Stimulated activated naive CD8-positive, alpha-beta T cell treated with anti-CD3 and anti-CD28 coated beads, Interleukin-15, amount 100 ng/mL, for 72 hours (primary cell): ENCODE measurements around the gene PRDX2.

Experiments used
- ATAC-seq: fragments of 150-1000 bp; cut with Tn5 transposase; 2 replicates; pipeline ENCODE4 v1.10.0; 2021; ENCODE audit warnings: mild to moderate bottlenecking, moderate library complexity
- DNase-seq, 2 donors: peaks; one replicate each; pipeline ENCODE4 v3.0.0; 2021 to 2022
- H3K27ac Mint-ChIP-seq, 2 donors: one replicate each; pipeline ENCODE4 v1.8.0; 2022; ENCODE audit warnings: mild to moderate bottlenecking in 2 of 2, mixed read lengths in 2 of 2, moderate library complexity in 2 of 2
- H3K27me3 Mint-ChIP-seq: one replicate; pipeline ENCODE4 v1.8.0; 2022; ENCODE audit warnings: mixed read lengths
- H3K4me1 Mint-ChIP-seq: one replicate; pipeline ENCODE4 v1.8.0; 2022; ENCODE audit warnings: mild to moderate bottlenecking, mixed read lengths
- H3K4me3 Mint-ChIP-seq, 2 donors: one replicate each; pipeline ENCODE4 v1.8.0; 2022; ENCODE audit warnings: mild to moderate bottlenecking in 2 of 2, mixed read lengths in 2 of 2, moderate library complexity in 1 of 2
- H3K9me3 Mint-ChIP-seq, 2 donors: one replicate each; pipeline ENCODE4 v1.8.0; 2022; ENCODE audit warnings: mixed read lengths in 2 of 2

The PRDX2 gene

DNA sequence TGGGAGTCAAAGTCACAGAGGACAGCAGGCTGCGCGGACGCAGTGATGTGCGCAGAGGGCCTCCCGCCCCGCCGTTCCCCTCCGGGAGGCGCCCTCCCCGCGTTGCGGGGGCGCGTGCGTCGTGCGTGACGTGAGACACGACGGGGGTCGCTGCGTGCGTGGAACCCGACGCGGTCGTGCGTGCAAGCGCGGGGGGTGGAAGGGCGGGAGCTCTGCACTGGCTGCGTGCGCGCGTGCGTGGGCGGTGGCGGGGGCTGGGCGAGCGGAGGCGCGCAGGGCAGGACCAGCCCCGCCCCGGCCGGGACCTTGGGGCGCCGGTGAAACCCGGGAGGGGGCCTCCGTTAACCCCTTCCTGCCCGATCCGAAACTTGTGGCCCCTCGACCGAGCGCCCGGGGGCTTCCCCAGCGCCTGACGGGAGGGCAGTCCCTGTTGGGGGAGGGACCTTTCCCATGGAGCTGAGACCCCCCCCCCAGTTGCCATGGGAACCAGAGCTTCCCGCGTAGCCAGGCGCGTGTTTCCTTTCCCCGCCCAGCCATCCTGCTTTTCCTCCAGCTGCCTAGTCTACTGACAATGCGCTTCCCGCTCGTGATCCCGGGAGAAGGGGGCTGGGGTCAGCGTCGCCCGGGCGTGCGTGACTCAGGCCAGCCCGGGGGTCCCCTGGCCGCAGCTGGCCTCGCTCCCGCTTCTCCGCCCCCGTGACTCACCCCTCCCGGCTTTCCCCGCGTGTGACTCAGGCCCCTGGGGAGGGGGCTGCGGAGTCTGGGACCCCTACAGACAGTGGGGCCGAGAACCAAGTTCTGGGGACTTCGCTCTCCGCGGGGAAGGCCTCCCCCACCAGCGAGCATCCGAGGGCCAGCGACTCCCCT, 18.9 kb downstream of the PRDX2 start:
- Mint-ChIP-seq H3K9me3 (no peaks in the 10 kb centered on the region), H3K4me1 (peaks cover 35% of the 10 kb centered on the region), H3K27ac (peak overlapping the region; percentile 90 to 95), H3K27me3 (no peaks in the 10 kb centered on the region), H3K4me3 (peak overlapping the region; percentile 88 to 89)
- peak; percentile 95 to 97 for DNase-seq
- ATAC-seq, result peak; percentile 70

DNA sequence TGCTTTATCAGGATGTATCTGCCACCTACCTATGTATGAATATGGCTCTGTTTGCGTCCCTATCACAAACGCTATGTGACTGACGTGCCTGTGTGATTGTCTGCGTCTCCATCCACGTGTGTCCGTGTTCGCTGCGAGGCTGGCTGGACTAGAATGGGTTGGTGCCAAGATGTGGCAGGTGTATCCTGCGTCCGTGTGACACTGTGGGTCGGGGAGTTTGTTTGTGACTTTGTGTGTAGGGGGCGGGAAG, 19.5 kb downstream of the PRDX2 start:
- Mint-ChIP-seq H3K9me3 (no peaks in the 10 kb centered on the region), H3K4me1 (peaks cover 41% of the 10 kb centered on the region), H3K4me3 (peak overlapping the region; percentile 88 to 89), H3K27ac (peak overlapping the region; percentile 89 to 95), H3K27me3 (no peaks in the 10 kb centered on the region)
- ATAC-seq (no peak), DNase-seq (no peak)

DNA sequence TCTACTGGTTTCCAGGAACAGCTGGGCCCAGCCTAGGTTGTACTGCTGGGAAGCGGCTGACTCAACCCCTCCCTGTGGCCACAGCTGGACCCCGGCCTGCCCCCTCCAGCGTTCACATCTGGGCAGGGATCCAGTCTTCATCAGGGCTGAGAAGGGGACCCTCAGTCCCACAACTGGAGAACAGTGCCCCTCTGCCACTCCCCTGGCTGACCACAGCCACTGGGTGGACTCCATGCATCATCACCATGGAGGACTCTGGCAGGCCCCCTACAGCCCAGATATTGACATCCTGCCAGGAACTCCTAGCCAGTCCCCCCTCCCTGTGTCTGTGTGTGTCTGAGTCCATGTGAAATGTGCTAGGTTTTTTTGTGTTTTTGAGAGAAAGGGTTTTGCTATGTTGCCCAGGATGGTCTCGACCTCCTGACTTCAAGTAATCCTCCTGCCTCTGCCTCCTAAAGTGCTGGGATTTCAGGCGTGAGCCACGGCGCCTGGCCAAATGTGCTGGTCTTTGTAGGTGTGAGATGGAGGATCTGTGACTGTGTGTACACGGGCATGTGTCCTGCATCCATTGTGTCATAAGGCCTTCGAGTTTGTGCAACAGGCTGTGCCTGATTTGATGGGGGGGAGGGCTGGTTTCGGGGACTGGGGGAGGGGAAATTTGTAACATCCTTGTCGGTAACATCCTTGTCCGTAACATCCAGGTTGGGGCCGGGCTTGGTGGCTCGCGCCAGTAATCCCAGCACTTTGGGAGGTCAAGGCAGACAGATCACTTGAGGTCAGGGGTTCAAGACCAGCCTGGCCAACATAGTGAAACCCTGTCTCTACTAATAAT, 22.2 kb downstream of the PRDX2 start:
- ATAC-seq (no peak), DNase-seq (no peak)
- peak overlapping the region; percentile 89 to 94 for H3K4me3 Mint-ChIP-seq
- H3K4me1 Mint-ChIP-seq, result peaks cover 48% of the 10 kb centered on the region
- H3K27me3 Mint-ChIP-seq, result no peaks in the 10 kb centered on the region
- no peaks in the 10 kb centered on the region for H3K9me3 Mint-ChIP-seq
- H3K27ac Mint-ChIP-seq, result peak overlapping the region; percentile 6 to 23

- no peak for ATAC-seq
- Mint-ChIP-seq H3K27ac (peak overlapping the region in 1 of 2 donors; percentile 94), H3K27me3 (no peaks in the 10 kb centered on the region), H3K4me1 (peaks cover 52% of the 10 kb centered on the region), H3K4me3 (peak overlapping the region; percentile 89 to 94), H3K9me3 (no peaks in the 10 kb centered on the region)
- no peak for DNase-seq
These were observed 22.8 kb downstream of the PRDX2 start for GRCh38 chr19:12778905-12779161.

GRCh38 chr19:12778017-12778904, 23.3 kb downstream of the PRDX2 start:
- DNase-seq, result peak; percentile 59 to 69
- Mint-ChIP-seq H3K4me1 (peaks cover 58% of the 10 kb centered on the region), H3K9me3 (no peaks in the 10 kb centered on the region), H3K27me3 (no peaks in the 10 kb centered on the region), H3K27ac (peak overlapping the region; percentile 90 to 94), H3K4me3 (peak overlapping the region; percentile 89 to 94)
- ATAC-seq, result peak; percentile 22

GRCh38 chr19:12777217-12778016, 24.2 kb downstream of the PRDX2 start:
- DNase-seq, result peak; percentile 84 to 87
- H3K4me1 Mint-ChIP-seq, result peaks cover 59% of the 10 kb centered on the region
- H3K4me3 Mint-ChIP-seq, result peak overlapping the region; percentile 89 to 94
- no peaks in the 10 kb centered on the region for H3K9me3 Mint-ChIP-seq
- H3K27me3 Mint-ChIP-seq, result no peaks in the 10 kb centered on the region
- H3K27ac Mint-ChIP-seq, result peak overlapping the region; percentile 24 to 34
- ATAC-seq, result peak; percentile 57

- H3K4me3 Mint-ChIP-seq, result peak within 1 kb of the TSS; percentile 70 to 81
- H3K9me3 Mint-ChIP-seq, result no peaks in the 10 kb centered on the region
- peak; percentile 15 for ATAC-seq
- peak within 1 kb of the TSS in 1 of 2 donors; percentile 95 for H3K27ac Mint-ChIP-seq
- H3K27me3 Mint-ChIP-seq, result no peaks in the 10 kb centered on the region
- peaks cover 56% of the 10 kb centered on the region for H3K4me1 Mint-ChIP-seq
- DNase-seq, result peak in 1 of 2 donors; percentile 41
These were observed 26.7 kb downstream of the PRDX2 start, which contains the start of gene HOOK2 for GRCh38 chr19:12774588-12775555. TSS of gene HOOK2 (minus strand) at chr19:12775552. CDS start at chr19:12775449, 103 bp downstream.

DNA sequence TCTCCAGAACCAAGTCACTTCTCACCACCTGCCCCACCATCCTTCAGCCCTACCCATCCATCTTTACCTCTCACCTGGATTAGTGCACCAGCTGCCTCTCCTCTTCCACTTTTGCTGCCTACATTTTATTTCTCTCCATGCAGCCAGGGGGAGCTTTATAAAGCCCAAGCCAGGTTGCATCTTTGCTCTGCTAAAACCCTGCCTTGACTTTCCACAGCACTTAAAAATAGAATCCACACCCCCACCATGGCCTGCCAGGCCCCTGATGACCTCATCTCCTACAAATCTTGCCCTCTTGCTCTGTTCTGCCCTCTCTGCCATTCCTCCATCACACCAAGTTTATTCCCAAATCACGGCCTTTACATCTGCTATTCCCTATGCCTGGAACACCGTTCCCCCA, 28.0 kb downstream of the PRDX2 start:
- Mint-ChIP-seq H3K4me1 (peaks cover 50% of the 10 kb centered on the region), H3K27ac (peak overlapping the region; percentile 83 to 87), H3K4me3 (peak overlapping the region in 1 of 2 donors; percentile 9), H3K27me3 (no peaks in the 10 kb centered on the region), H3K9me3 (no peaks in the 10 kb centered on the region)
- DNase-seq (no peak), ATAC-seq (no peak)

- H3K27me3 Mint-ChIP-seq, result no peaks in the 10 kb centered on the region
- H3K27ac Mint-ChIP-seq, result peak overlapping the region in 1 of 2 donors; percentile 80
- H3K4me1 Mint-ChIP-seq, result peaks cover 40% of the 10 kb centered on the region
- no peak for ATAC-seq
- H3K4me3 Mint-ChIP-seq, result no peak overlapping the region
- DNase-seq, result no peak
- H3K9me3 Mint-ChIP-seq, result no peaks in the 10 kb centered on the region
These were observed 29.3 kb downstream of the PRDX2 start for GRCh38 chr19:12772323-12772722.

GRCh38 chr19:12770922-12771321, 30.7 kb downstream of the PRDX2 start:
- DNase-seq (no peak), ATAC-seq (no peak)
- Mint-ChIP-seq H3K27ac (no peak overlapping the region), H3K27me3 (no peaks in the 10 kb centered on the region), H3K9me3 (no peaks in the 10 kb centered on the region), H3K4me3 (no peak overlapping the region), H3K4me1 (peaks cover 44% of the 10 kb centered on the region)

DNA sequence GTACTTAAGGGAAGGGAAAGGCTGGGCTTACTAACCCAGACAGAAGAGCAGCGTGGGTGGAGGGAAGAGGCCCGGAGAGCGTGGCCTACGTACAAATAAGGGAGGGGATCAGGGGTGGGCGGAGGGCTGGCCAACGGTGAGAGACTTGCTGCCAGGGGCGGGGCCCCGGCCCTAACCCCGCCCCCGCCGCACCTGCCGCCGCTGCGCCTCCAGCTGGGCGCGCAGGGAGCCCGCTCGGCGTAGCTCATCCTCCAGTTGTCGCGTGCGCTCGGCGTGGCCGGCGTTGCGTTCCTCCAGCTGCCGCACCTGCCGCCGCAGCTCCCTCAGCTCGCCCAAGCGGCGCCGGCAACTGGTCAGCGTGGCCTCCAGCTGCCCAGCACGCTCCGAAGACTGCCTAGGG, 31.9 kb downstream of the PRDX2 start:
- Mint-ChIP-seq H3K27ac (peak overlapping the region in 1 of 2 donors; percentile 38), H3K4me1 (peaks cover 46% of the 10 kb centered on the region), H3K4me3 (peak overlapping the region in 1 of 2 donors; percentile 66), H3K9me3 (no peaks in the 10 kb centered on the region), H3K27me3 (no peaks in the 10 kb centered on the region)
- DNase-seq, result peak in 1 of 2 donors; percentile 35
- ATAC-seq, result peak; percentile 45

DNA sequence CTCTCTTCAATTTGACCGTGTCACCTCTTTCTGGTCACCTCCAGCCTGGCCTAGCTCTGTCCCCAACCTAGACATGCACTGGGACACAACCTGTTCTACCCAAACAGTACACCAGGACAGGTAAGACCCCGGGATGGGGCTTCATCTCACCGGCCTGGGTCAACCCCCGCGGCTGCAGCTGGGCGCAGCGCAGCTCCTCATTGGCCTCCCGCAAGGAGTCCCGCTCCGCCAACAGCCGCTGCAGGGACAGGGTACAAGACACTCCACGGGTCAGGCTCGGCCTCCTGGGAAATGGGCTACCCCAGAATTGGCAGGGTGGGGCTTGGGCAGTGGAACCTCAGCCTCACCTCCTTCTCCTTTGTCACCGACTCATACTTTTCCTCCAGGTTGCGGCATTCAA, 33.9 kb downstream of the PRDX2 start:
- ATAC-seq (no peak), DNase-seq (no peak)
- H3K4me1 Mint-ChIP-seq, result peaks cover 32% of the 10 kb centered on the region
- H3K4me3 Mint-ChIP-seq, result no peak overlapping the region
- no peaks in the 10 kb centered on the region for H3K9me3 Mint-ChIP-seq
- H3K27ac Mint-ChIP-seq, result no peak overlapping the region
- H3K27me3 Mint-ChIP-seq, result no peaks in the 10 kb centered on the region

DNA sequence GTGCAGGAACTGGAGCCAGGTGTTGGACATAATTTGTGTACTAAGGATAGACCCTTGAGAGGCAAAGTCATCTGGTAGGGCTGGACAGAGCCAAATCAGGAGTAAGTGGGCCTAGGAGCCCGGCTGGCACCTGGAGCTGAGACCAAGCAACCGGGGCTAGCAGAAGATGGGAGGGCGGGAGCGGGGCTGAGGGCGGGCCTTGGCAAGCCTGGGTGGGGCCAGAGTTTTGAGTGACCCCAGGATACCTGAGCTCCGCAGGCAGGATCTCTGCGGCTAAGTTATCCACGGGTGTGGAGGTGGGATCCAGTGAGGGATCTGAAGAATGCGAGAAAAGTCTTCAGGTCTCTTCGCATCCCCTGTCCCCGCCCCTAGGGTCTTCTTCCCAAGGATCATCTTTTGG, 34.5 kb downstream of the PRDX2 start:
- no peak overlapping the region for H3K27ac Mint-ChIP-seq
- no peak overlapping the region for H3K4me3 Mint-ChIP-seq
- H3K9me3 Mint-ChIP-seq, result no peaks in the 10 kb centered on the region
- DNase-seq, result no peak
- H3K27me3 Mint-ChIP-seq, result no peaks in the 10 kb centered on the region
- peaks cover 32% of the 10 kb centered on the region for H3K4me1 Mint-ChIP-seq
- no peak for ATAC-seq

- ATAC-seq, result peak; percentile 92
- Mint-ChIP-seq H3K4me3 (peak overlapping the region; percentile 58 to 77), H3K27ac (no peak overlapping the region), H3K27me3 (no peaks in the 10 kb centered on the region), H3K4me1 (peaks cover 26% of the 10 kb centered on the region), H3K9me3 (no peaks in the 10 kb centered on the region)
- peak; percentile 84 to 85 for DNase-seq
These were observed 35.5 kb downstream of the PRDX2 start for GRCh38 chr19:12766051-12766521.
